Measurements from ENCODE around the gene NRARP.
A peak's percentile ranks its signal among the peaks of the same experiment; 100 is the strongest.

Gene NRARP

GRCh38 chr9:137255448-137256114, 46.5 kb downstream of the NRARP start:
- DNase-seq, result no peak

DNA sequence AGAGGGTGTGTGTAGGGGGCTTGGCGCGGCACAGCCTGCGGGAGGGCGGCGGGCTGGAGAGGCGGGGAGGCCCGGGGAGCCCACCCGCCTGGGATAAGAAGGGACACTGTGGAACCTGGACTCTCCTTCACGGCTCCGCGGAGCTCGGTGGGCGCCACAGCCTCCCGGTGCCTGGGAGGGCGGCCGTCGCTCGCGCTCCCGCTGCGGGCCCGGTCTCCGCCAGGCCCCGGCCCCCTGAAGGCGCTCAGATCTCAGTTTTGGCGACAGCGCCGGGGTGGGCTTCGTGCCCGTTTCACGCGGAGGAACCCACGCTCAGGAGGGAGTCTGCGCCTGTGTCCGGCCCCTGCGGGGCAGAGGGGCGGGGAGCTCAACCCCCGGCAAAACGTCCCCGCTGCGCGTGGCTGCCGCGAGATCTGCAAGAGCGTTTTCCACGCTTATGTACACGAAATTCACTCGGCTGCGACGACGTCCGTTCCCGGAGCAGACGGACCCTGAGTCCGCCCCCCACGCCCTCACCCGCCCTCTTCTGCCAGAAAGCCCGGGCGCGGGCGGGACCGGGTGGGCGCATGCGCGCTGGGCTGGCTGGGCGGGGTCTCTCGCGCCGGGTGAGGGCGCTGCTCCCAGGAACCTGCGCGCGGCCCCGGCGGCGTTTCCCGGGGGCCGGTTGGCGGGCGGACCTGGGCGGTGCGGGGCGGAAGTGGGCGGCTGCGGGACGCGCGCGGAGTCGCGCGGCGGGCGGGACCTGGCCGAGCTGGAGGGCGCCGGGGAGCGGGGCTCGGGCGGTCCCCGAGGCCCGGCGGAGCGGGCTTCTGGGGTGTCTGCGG, 47.2 kb downstream of the NRARP start, which contains the start of gene NELFB:
NELFB (plus strand) TSS at position 704 of the 824 bp plus-strand sequence.
- peak; percentile 98 for DNase-seq

GRCh38 chr9:137253717-137254623, 48.1 kb downstream of the NRARP start:
- no peak for DNase-seq

DNA sequence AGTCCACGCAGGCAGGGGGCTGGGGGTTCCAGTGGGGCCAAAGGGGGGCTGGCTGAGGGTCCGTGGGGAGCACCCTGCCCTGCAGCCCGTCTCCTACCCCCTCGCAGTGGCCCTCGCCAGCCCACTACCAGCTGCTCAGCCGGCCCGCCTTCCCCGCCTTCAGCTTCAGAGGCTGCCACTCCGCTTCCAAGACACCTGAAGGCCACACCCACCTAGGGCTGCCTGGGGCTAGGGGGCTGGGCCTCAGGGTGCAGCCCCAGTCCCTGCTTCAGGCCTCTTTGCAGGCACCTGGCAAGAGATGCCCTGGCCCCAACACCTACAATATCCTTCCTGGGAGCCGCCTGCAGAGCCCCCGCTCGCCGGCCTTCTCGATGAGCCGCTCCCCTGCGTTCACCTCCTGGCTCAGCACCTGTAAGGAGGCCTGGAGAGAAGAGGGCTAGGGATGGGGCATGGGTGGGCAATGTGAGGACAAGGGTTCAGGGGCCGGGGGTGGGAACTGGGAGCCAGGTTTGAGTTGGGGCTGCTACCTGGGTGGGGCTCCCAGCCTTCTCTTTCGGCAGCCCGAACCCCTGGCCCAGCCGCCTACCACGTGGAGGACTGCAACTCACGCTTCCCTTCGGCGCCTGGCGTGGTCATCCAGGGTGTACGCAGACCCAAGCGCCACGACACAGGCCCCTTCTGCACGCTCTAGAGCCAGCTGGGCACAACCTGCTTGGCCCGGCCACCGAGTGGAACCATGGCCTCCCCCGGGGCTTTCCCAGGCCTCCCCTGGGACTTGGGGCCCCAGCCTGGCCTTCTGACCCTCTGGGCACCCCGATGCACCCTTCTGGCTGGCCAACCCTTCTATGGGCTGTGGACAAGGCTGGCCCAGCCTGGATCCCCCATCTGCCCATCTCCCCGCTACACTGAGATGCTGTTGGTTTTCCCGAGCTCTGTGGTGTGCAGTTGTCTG, 49.2 kb downstream of the NRARP start:
- DNase-seq, result no peak

- DNase-seq, result no peak
Observed at GRCh38 chr9:137251490-137252268, 50.4 kb downstream of the NRARP start.

DNA sequence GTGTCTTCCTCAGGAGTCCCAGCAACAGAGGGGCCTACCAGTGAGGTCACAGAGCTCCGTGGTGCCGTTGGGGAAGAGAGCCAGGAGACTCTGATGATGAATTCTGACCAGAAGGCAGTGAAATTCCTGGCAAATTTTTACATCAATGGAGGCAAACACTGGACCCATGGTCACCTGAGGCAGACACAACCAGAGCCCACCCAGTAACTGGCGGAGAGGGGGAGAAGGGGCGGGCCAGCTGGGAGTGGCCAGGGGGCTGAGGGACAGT, 50.9 kb downstream of the NRARP start, which contains the start of gene STPG3:
STPG3 (plus strand) TSS at position 93 of the 268 bp plus-strand sequence; CDS start at position 94, 1 bp downstream.
- no peak for DNase-seq

DNA sequence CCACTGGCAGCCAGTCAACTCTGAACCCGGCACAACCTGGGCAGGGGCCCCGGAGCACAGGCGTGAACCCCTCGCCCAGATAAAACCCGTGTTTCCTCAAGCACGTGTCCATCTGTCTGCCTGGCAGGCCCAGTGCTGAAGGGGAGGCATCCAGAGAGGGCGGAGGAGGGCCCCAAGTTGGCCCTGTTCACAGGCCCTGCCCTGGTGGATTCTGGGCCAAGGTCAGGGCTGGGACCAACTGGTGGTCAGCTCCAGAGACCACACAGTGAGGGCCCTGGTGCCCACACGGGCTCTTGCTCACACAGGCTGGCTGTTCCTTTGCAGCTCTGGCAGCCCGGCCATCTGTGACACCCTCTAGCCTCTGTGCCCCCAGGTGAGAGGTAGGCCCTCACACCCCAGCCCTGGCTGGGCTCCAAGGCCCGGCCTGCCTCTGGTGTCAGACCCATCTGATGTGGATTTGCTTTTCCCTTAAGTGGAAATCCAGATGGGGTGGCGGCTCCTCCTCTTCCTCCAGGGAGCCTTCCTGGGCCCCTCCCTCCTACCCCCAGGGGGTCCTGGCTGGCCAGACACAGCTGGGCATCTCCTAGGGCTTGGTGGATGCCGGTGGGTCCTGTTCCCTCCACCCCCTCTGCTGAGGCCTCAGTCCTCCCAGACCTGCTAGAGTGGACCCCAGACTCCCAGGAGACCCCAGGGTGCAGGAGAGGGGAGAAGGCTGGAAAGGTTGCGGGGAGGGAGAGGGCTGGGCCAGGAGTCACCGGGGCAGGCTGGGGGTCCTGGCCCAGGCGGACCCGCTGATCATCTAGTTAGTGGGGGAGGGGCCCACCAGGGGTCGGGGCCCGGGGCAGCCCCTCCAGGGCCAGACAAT, 51.5 kb downstream of the NRARP start:
- DNase-seq, result no peak

Data from CD4-positive, alpha-beta T cell treated with Interleukin-17A for 4 hours (primary cell).